ENCODE results near the gene PLPPR2.

- TF ChIP-seq POLR2A (IDR thresholded peaks at IDR 0.05; ENCODE audit: extremely low read depth, insufficient read length) (no peak), MAX (IDR thresholded peaks at IDR 0.05; ENCODE audit: low read depth, low read length) (no peak)
- TF ChIP-seq, protein P1, sequence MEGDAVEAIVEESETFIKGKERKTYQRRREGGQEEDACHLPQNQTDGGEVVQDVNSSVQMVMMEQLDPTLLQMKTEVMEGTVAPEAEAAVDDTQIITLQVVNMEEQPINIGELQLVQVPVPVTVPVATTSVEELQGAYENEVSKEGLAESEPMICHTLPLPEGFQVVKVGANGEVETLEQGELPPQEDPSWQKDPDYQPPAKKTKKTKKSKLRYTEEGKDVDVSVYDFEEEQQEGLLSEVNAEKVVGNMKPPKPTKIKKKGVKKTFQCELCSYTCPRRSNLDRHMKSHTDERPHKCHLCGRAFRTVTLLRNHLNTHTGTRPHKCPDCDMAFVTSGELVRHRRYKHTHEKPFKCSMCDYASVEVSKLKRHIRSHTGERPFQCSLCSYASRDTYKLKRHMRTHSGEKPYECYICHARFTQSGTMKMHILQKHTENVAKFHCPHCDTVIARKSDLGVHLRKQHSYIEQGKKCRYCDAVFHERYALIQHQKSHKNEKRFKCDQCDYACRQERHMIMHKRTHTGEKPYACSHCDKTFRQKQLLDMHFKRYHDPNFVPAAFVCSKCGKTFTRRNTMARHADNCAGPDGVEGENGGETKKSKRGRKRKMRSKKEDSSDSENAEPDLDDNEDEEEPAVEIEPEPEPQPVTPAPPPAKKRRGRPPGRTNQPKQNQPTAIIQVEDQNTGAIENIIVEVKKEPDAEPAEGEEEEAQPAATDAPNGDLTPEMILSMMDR (IDR thresholded peaks at IDR 0.05; ENCODE audit: low read depth, low read length) = no peak
These were observed 10.4 kb downstream of the PLPPR2 start for GRCh38 chr19:11365557-11366117.
